ENCODE measurements around the gene RPL14. TPM values are rescaled to one million over a fixed set of nuclear protein-coding genes. Genes with fewer than 3 reads are reported as not detected.

The RPL14 gene
- total and polyA plus RNA-seq, 8 donors: 1,295 to 1,922 (median 1,799) TPM

DNA sequence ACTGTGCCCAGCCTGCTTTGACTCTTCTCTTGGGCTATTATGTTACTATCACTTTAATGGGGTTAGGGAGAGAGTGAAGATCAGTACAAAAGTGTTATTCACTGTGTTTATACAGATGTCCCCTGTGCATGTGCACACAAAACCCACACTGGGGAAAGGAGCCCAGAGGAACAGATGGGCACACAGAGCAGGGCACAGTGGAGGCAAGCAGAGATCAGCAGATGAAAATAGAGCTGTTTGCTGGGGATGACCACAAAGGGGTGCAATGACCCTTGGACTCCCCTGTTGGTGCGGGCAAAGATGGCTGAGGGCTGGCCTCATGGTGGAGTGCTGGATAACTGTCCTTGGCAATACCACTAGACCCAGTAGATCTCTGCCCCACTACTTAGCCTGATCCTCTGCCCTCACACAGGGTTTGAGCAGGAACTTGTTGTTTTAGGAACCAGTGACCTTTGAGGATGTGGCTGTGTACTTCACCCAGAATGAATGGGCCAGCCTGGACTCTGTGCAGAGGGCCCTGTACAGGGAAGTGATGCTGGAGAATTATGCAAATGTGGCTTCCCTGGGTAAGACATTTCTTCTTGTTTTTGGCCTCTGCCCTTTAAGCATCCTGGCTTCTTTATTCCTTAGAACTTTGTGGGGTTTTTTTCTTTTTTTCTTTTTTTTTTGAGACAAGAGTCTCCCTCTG lies 54.0 kb downstream of the RPL14 start:
- Histone ChIP-seq H3K4me1 (peaks cover 0 to 8% of the 10 kb centered on the region in 2 donors), H3K36me3 (peaks cover 0 to 42% of the 10 kb centered on the region in 2 donors), H3K27ac (no peak overlapping the region), H3K27me3 (no peaks in the 10 kb centered on the region), H3K9me3 (no peaks in the 10 kb centered on the region), H3K4me3 (no peak overlapping the region)
- no peak for DNase-seq
- no peak for ATAC-seq
- intact Hi-C loops (cut with DNase I): no loop called here
- TF ChIP-seq, protein P1, sequence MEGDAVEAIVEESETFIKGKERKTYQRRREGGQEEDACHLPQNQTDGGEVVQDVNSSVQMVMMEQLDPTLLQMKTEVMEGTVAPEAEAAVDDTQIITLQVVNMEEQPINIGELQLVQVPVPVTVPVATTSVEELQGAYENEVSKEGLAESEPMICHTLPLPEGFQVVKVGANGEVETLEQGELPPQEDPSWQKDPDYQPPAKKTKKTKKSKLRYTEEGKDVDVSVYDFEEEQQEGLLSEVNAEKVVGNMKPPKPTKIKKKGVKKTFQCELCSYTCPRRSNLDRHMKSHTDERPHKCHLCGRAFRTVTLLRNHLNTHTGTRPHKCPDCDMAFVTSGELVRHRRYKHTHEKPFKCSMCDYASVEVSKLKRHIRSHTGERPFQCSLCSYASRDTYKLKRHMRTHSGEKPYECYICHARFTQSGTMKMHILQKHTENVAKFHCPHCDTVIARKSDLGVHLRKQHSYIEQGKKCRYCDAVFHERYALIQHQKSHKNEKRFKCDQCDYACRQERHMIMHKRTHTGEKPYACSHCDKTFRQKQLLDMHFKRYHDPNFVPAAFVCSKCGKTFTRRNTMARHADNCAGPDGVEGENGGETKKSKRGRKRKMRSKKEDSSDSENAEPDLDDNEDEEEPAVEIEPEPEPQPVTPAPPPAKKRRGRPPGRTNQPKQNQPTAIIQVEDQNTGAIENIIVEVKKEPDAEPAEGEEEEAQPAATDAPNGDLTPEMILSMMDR (IDR thresholded peaks at IDR 0.05): no peak

DNA sequence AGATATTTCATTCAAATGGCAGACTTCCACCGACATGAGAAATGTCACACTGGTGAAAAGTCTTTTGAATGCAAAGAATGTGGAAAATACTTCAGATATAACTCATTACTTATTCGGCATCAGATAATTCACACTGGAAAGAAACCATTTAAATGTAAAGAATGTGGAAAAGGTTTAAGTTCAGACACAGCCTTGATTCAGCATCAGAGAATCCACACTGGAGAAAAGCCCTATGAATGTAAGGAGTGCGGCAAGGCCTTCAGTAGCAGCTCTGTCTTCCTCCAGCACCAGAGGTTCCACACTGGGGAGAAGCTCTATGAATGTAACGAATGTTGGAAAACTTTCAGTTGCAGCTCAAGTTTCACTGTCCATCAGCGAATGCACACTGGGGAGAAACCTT lies 59.1 kb downstream of the RPL14 start:
- Histone ChIP-seq H3K4me1 (no peaks in the 10 kb centered on the region), H3K27me3 (no peaks in the 10 kb centered on the region), H3K36me3 (peaks cover 0 to 47% of the 10 kb centered on the region in 2 donors), H3K9me3 (no peaks in the 10 kb centered on the region), H3K4me3 (no peak overlapping the region), H3K27ac (no peak overlapping the region)
- DNase-seq (no peak), ATAC-seq (no peak)
- TF ChIP-seq, protein P1 (IDR thresholded peaks at IDR 0.05): no peak
- intact Hi-C loops (cut with DNase I): no loop called here

DNA sequence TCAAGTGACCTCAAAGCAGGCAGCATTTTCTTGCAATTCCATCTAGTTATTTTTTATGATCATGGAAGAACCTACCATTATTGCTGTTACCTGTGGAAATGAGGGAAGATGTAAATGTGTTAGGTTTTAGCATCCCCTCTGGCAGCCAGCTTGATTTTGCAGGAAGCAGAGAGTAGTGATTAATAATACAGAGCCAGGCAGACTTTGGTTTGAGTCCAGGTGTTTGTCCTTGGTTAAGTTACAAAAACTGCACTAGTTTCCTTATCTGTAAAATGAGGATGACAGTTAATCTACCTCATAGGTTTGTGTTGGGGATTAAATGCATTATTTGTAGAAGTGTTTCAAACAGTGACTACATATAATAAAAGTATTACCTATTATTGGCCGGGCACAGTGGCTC lies 60.9 kb downstream of the RPL14 start:
- TF ChIP-seq, protein P1 (IDR thresholded peaks at IDR 0.05): no peak
- intact Hi-C loops (cut with DNase I): no loop called here
- Histone ChIP-seq H3K9me3 (no peaks in the 10 kb centered on the region), H3K27me3 (no peaks in the 10 kb centered on the region), H3K4me3 (no peak overlapping the region), H3K27ac (no peak overlapping the region), H3K4me1 (no peaks in the 10 kb centered on the region), H3K36me3 (peaks cover 0 to 36% of the 10 kb centered on the region in 2 donors)
- no peak for DNase-seq
- no peak for ATAC-seq

Other genes starting within 250 kb of the RPL14 start
- 10 to 100 TPM; 37.7 to 54.0 TPM for gene EIF1B, start 147.6 kb upstream of the RPL14 start, total RNA-seq
- gene EIF1B, start 147.6 kb upstream of the RPL14 start, polyA plus RNA-seq (ENCODE audit: insufficient read length in 6 of 6): 100 to 1,000 TPM in 4 of 6 donors, 10 to 100 TPM in 2; 91.6 to 107 (median 102) TPM
- 1 to 10 TPM; 4.5 to 7.5 TPM for gene ENTPD3, start 70.2 kb upstream of the RPL14 start, total RNA-seq
- 10 to 100 TPM in 3 of 6 donors, 1 to 10 TPM in 3; 6.1 to 11.9 (median 9.8) TPM for gene ENTPD3, start 70.2 kb upstream of the RPL14 start, polyA plus RNA-seq (ENCODE audit: insufficient read length in 6 of 6)
- 1 to 10 TPM; 6.9 TPM for gene ZNF619, start 19.8 kb downstream of the RPL14 start, total RNA-seq
- 1 to 10 TPM; 6.4 to 8.7 (median 7.6) TPM for gene ZNF619, start 19.8 kb downstream of the RPL14 start, polyA plus RNA-seq (ENCODE audit: insufficient read length in 6 of 6)
- 1 to 10 TPM; 5.5 to 6.0 TPM for gene ZNF620, start 48.7 kb downstream of the RPL14 start, total RNA-seq
- gene ZNF620, start 48.7 kb downstream of the RPL14 start, polyA plus RNA-seq (ENCODE audit: insufficient read length in 6 of 6): 10 to 100 TPM in 2 of 6 donors, 1 to 10 TPM in 4; 7.3 to 10.5 (median 9.1) TPM
- gene ZNF621, start 67.6 kb downstream of the RPL14 start, total RNA-seq: 10 to 100 TPM; 17.6 to 22.6 TPM
- 10 to 100 TPM; 33.1 to 37.0 (median 35.0) TPM for gene ZNF621, start 67.6 kb downstream of the RPL14 start, polyA plus RNA-seq (ENCODE audit: insufficient read length in 6 of 6)

Data from left lung (tissue), 10 donors.